Peyer's patch (tissue), 4 donors: ENCODE measurements around the gene IL22. TPM values are rescaled to one million over a fixed set of nuclear protein-coding genes. Genes with fewer than 3 reads are reported as not detected.

Experiments
- DNase-seq, 3 donors: peaks; one replicate each; pipeline ENCODE4 v3.0.0-alpha.2; 2017 to 2019
- H3K27ac ChIP-seq, 4 donors: fragments of 200-600 bp; sonication (generic); one replicate each; pipeline ENCODE4 v1.5.1; 2016 to 2019
- H3K27me3 ChIP-seq, 2 donors: fragments of 200-600 bp; sonication (generic); one replicate each; pipeline ENCODE4 v1.5.1; 2019
- H3K36me3 ChIP-seq, 3 donors: fragments of 200-600 bp; sonication (generic); one replicate each; pipeline ENCODE4 v1.5.1; 2016 to 2019
- H3K4me1 ChIP-seq, 4 donors: fragments of 200-600 bp; sonication (generic); one replicate each; pipeline ENCODE4 v1.5.1; 2016 to 2019
- H3K4me3 ChIP-seq, 4 donors: fragments of 200-600 bp; sonication (generic); 1 replicate in 3 of 4; 2 replicates in 1 of 4; pipeline ENCODE4 v1.5.1; 2016 to 2019; ENCODE audit warnings: mild to moderate bottlenecking in 1 of 4
- H3K9me3 ChIP-seq, 4 donors: fragments of 200-600 bp; sonication (generic); one replicate each; pipeline ENCODE4 v1.5.1; 2016 to 2019; ENCODE audit warnings: mild to moderate bottlenecking in 1 of 4
- CTCF ChIP-seq, 6 experiments: fragments of 450-650 bp in 4 of 6; fragments of 200-600 bp in 2 of 6; sonication (generic) in 1 of 6; IDR thresholded peaks; one replicate each; pipeline ENCODE4 v1.5.1; 2017 to 2019; ENCODE audit warnings: antibody characterized with exemption in 6 of 6, mild to moderate bottlenecking in 3 of 6, moderate library complexity in 1 of 6
- POLR2A ChIP-seq, 2 donors: fragments of 450-650 bp; IDR thresholded peaks; one replicate each; pipeline ENCODE4 v1.5.1; 2017; ENCODE audit warnings: antibody characterized with exemption in 2 of 2, mild to moderate bottlenecking in 2 of 2, moderate library complexity in 2 of 2
- total RNA-seq, 4 donors: library from RNA; depleted of rRNA; stranded (reverse); fragments of >200 nt; gene quantifications; one replicate each; pipeline ENCODE4 v1.1.0, GENCODE V29; 2016

Gene IL22
- total RNA-seq, 4 donors from 2014 or later, result not detected

- Histone ChIP-seq H3K4me1 (no peaks in the 10 kb centered on the region), H3K9me3 (no peaks in the 10 kb centered on the region), H3K36me3 (no peaks in the 10 kb centered on the region), H3K4me3 (no peak overlapping the region), H3K27ac (no peak overlapping the region), H3K27me3 (no peaks in the 10 kb centered on the region)
- TF ChIP-seq POLR2A (IDR thresholded peaks at IDR 0.05) (no peak), CTCF (IDR thresholded peaks at IDR 0.05) (no peak)
- DNase-seq, result no peak
Observed at GRCh38 chr12:68252077-68252476, 1.3 kb downstream of the IL22 start.

GRCh38 chr12:68250454-68250853 lies 3.0 kb downstream of the IL22 start:
- Histone ChIP-seq H3K36me3 (no peaks in the 10 kb centered on the region), H3K27me3 (no peaks in the 10 kb centered on the region)
- no peak for TF ChIP-seq POLR2A (IDR thresholded peaks at IDR 0.05)
- no peak for TF ChIP-seq CTCF (IDR thresholded peaks at IDR 0.05)

GRCh38 chr12:68247785-68248184 lies 5.6 kb downstream of the IL22 start:
- Histone ChIP-seq H3K4me1 (no peaks in the 10 kb centered on the region), H3K36me3 (no peaks in the 10 kb centered on the region), H3K27ac (no peak overlapping the region), H3K27me3 (no peaks in the 10 kb centered on the region), H3K4me3 (no peak overlapping the region), H3K9me3 (no peaks in the 10 kb centered on the region)
- DNase-seq, result no peak
- TF ChIP-seq POLR2A (IDR thresholded peaks at IDR 0.05) (no peak), CTCF (IDR thresholded peaks at IDR 0.05) (no peak)

More at GRCh38 chr12:68250454-68250853, 3.0 kb downstream of the IL22 start:
- Histone ChIP-seq H3K4me3 (no peak overlapping the region), H3K27ac (no peak overlapping the region), H3K9me3 (no peaks in the 10 kb centered on the region), H3K4me1 (no peaks in the 10 kb centered on the region)
- no peak for DNase-seq

GRCh38 chr12:68246350-68246749 lies 7.1 kb downstream of the IL22 start:
- H3K4me1 ChIP-seq, result no peaks in the 10 kb centered on the region
- no peaks in the 10 kb centered on the region for H3K9me3 ChIP-seq
- no peaks in the 10 kb centered on the region for H3K27me3 ChIP-seq
- TF ChIP-seq POLR2A (IDR thresholded peaks at IDR 0.05), result no peak
- TF ChIP-seq CTCF (IDR thresholded peaks at IDR 0.05), result no peak
- no peak overlapping the region for H3K27ac ChIP-seq
- no peak for DNase-seq
- no peaks in the 10 kb centered on the region for H3K36me3 ChIP-seq
- no peak overlapping the region for H3K4me3 ChIP-seq

GRCh38 chr12:68245180-68246021 lies 8.0 kb downstream of the IL22 start:
- TF ChIP-seq POLR2A (IDR thresholded peaks at IDR 0.05), result no peak
- no peak for TF ChIP-seq CTCF (IDR thresholded peaks at IDR 0.05)
- H3K4me1 ChIP-seq, result peaks cover 0 to 7% (median 3%) of the 10 kb centered on the region in 4 donors
- H3K36me3 ChIP-seq, result no peaks in the 10 kb centered on the region
- peak overlapping the region in 1 of 4 donors; percentile 22 for H3K4me3 ChIP-seq
- no peaks in the 10 kb centered on the region for H3K9me3 ChIP-seq
- no peak for DNase-seq
- H3K27ac ChIP-seq, result no peak overlapping the region
- H3K27me3 ChIP-seq, result no peaks in the 10 kb centered on the region
